Skeletal muscle cell (primary cell): ENCODE results near the gene EXOSC7.
A peak's percentile ranks its signal among the peaks of the same experiment; 100 is the strongest.

Experiments used
- DNase-seq: peaks from one replicate; pipeline ENCODE4 v3.0.0-alpha.2; 2010; ENCODE audit warnings: low read depth
- H3K4me3 ChIP-seq: 2 replicates; pipeline ENCODE4 v1.5.1; 2011; ENCODE audit warnings: low read depth, mild to moderate bottlenecking, control low read depth, low read length, moderate library complexity

The EXOSC7 gene

GRCh38 chr3:45011756-45012508 lies 35.9 kb downstream of the EXOSC7 start:
- H3K4me3 ChIP-seq: no peak overlapping the region
- peak; percentile 97 for DNase-seq

GRCh38 chr3:45012577-45012976 lies 36.5 kb downstream of the EXOSC7 start:
- H3K4me3 ChIP-seq: no peak overlapping the region
- DNase-seq: no peak

- no peak overlapping the region for H3K4me3 ChIP-seq
- no peak for DNase-seq
Measured at GRCh38 chr3:45016916-45017315, 40.9 kb downstream of the EXOSC7 start.

GRCh38 chr3:45017821-45018220 lies 41.8 kb downstream of the EXOSC7 start:
- no peak overlapping the region for H3K4me3 ChIP-seq
- DNase-seq: no peak

- DNase-seq: no peak
Measured at GRCh38 chr3:45020534-45020933, 44.5 kb downstream of the EXOSC7 start.

GRCh38 chr3:45021524-45022297 lies 45.7 kb downstream of the EXOSC7 start:
- no peak for DNase-seq

More at GRCh38 chr3:45020534-45020933, 44.5 kb downstream of the EXOSC7 start:
- H3K4me3 ChIP-seq: no peak overlapping the region

GRCh38 chr3:45023675-45024074 lies 47.6 kb downstream of the EXOSC7 start:
- no peak for DNase-seq
- no peak overlapping the region for H3K4me3 ChIP-seq

More at GRCh38 chr3:45021524-45022297, 45.7 kb downstream of the EXOSC7 start:
- no peak overlapping the region for H3K4me3 ChIP-seq

- no peak overlapping the region for H3K4me3 ChIP-seq
- no peak for DNase-seq
Measured at GRCh38 chr3:45024542-45025255, 48.7 kb downstream of the EXOSC7 start.

- peak within 1 kb of the TSS; percentile 54 for H3K4me3 ChIP-seq
- peak; percentile 73 for DNase-seq
Measured at GRCh38 chr3:45026038-45026437, 50.0 kb downstream of the EXOSC7 start, which contains the start of gene CLEC3B. Gene CLEC3B, plus strand, starts transcription at chr3:45026303. Its CDS starts 60 bp downstream, at chr3:45026363.

GRCh38 chr3:45026957-45027356 lies 50.9 kb downstream of the EXOSC7 start:
- no peak for DNase-seq
- peak overlapping the region; percentile 54 for H3K4me3 ChIP-seq

- DNase-seq: no peak
- peak overlapping the region; percentile 54 for H3K4me3 ChIP-seq
Measured at GRCh38 chr3:45027441-45027840, 51.4 kb downstream of the EXOSC7 start.

GRCh38 chr3:45029216-45029615 lies 53.2 kb downstream of the EXOSC7 start:
- DNase-seq: no peak
- no peak overlapping the region for H3K4me3 ChIP-seq

GRCh38 chr3:45029661-45030060 lies 53.6 kb downstream of the EXOSC7 start:
- no peak for DNase-seq
- H3K4me3 ChIP-seq: no peak overlapping the region

GRCh38 chr3:45031531-45031930 lies 55.5 kb downstream of the EXOSC7 start:
- H3K4me3 ChIP-seq: no peak overlapping the region
- no peak for DNase-seq

- DNase-seq: no peak
- no peak overlapping the region for H3K4me3 ChIP-seq
Measured at GRCh38 chr3:45032113-45032512, 56.1 kb downstream of the EXOSC7 start.

- DNase-seq: no peak
- no peak overlapping the region for H3K4me3 ChIP-seq
Measured at GRCh38 chr3:45033791-45034190, 57.7 kb downstream of the EXOSC7 start.

- H3K4me3 ChIP-seq: no peak overlapping the region
- no peak for DNase-seq
Measured at GRCh38 chr3:45034612-45035252, 58.7 kb downstream of the EXOSC7 start.

- H3K4me3 ChIP-seq: peak overlapping the region; percentile 8
- no peak for DNase-seq
Measured at GRCh38 chr3:45035441-45036301, 59.6 kb downstream of the EXOSC7 start.
